GM23338 (cell line): Measurements from ENCODE around the gene CIPC. TPM values are rescaled to one million over a fixed set of nuclear protein-coding genes. Genes with fewer than 3 reads are reported as not detected.

Experiments used
- ATAC-seq: fragments of 200-7000 bp; cut with Tn5 transposase; 3 replicates; pipeline ENCODE4 v1.9.1; 2020
- DNase-seq: peaks from one replicate; pipeline ENCODE4 v3.0.0-alpha.2; 2015; ENCODE audit warnings: low spot score
- H2AFZ ChIP-seq: fragments of 200-600 bp; sonication (generic); 2 replicates; pipeline ENCODE4 v1.8.0; 2016; ENCODE audit warnings: antibody characterized with exemption, mild to moderate bottlenecking, moderate library complexity
- H3F3A ChIP-seq: fragments of 200-600 bp; sonication (generic); replicated peaks from 2 replicates; pipeline ENCODE4 v1.8.0; 2017; ENCODE audit warnings: antibody characterized with exemption, mixed run types, low read depth
- H3K27ac ChIP-seq: fragments of 200-600 bp; sonication (generic); 2 replicates; pipeline ENCODE4 v1.6.1; 2016; ENCODE audit warnings: low read depth
- H3K27me3 ChIP-seq: fragments of 200-600 bp; sonication (generic); 2 replicates; pipeline ENCODE4 v1.8.0; 2016; ENCODE audit warnings: mild to moderate bottlenecking, mixed run types, moderate library complexity; ENCODE audit not compliant: insufficient read depth
- H3K36me3 ChIP-seq: fragments of 200-600 bp; sonication (generic); 2 replicates; pipeline ENCODE4 v1.8.0; 2016; ENCODE audit warnings: mild to moderate bottlenecking; ENCODE audit not compliant: insufficient read depth
- H3K4me1 ChIP-seq: fragments of 200-600 bp; sonication (generic); 2 replicates; pipeline ENCODE4 v1.8.0; 2016; ENCODE audit warnings: mild to moderate bottlenecking, moderate library complexity; ENCODE audit not compliant: insufficient read depth
- H3K4me2 ChIP-seq: fragments of 200-600 bp; sonication (generic); 2 replicates; pipeline ENCODE4 v1.7.1; 2017; ENCODE audit warnings: mixed run types
- H3K4me3 ChIP-seq: fragments of 200-600 bp; sonication (generic); 2 replicates; pipeline ENCODE4 v1.6.1; 2016; ENCODE audit warnings: mixed run types
- H3K79me2 ChIP-seq: fragments of 200-600 bp; sonication (generic); replicated peaks from 2 replicates; pipeline ENCODE4 v1.8.0; 2017; ENCODE audit warnings: mild to moderate bottlenecking; ENCODE audit not compliant: insufficient read depth
- H3K9me2 ChIP-seq: fragments of 200-600 bp; sonication (generic); 2 replicates; pipeline ENCODE4 v1.8.0; 2017; ENCODE audit not compliant: insufficient read depth
- H4K20me1 ChIP-seq: fragments of 200-600 bp; sonication (generic); replicated peaks from 2 replicates; pipeline ENCODE4 v1.8.0; 2017; ENCODE audit warnings: mild to moderate bottlenecking; ENCODE audit not compliant: insufficient read depth
- H3K27ac Mint-ChIP-seq: 2 replicates; pipeline ENCODE4 v1.8.0; 2020; ENCODE audit warnings: inconsistent platforms, mild to moderate bottlenecking, moderate library complexity, mixed read lengths
- H3K27me3 Mint-ChIP-seq: 3 replicates; pipeline ENCODE4 v1.8.0; 2022; ENCODE audit warnings: low read depth, mild to moderate bottlenecking, moderate library complexity, mixed read lengths, inconsistent platforms; ENCODE audit not compliant: insufficient read depth, poor library complexity
- H3K36me3 Mint-ChIP-seq: 3 replicates; pipeline ENCODE4 v1.8.0; 2021; ENCODE audit warnings: low read depth, mild to moderate bottlenecking, inconsistent platforms, moderate library complexity, mixed read lengths
- H3K4me1 Mint-ChIP-seq: 3 replicates; pipeline ENCODE4 v1.8.0; 2020; ENCODE audit warnings: mild to moderate bottlenecking, inconsistent platforms, mixed read lengths
- H3K4me3 Mint-ChIP-seq: 3 replicates; pipeline ENCODE4 v1.8.0; 2021; ENCODE audit warnings: moderate library complexity, mild to moderate bottlenecking, inconsistent platforms, mixed read lengths
- H3K9me3 Mint-ChIP-seq: 3 replicates; pipeline ENCODE4 v1.8.0; 2020; ENCODE audit warnings: moderate library complexity, mild to moderate bottlenecking, inconsistent platforms, mixed read lengths
- EZH2 ChIP-seq: fragments of 200-600 bp; sonication (generic); IDR thresholded peaks from one replicate; pipeline ENCODE4 v1.8.0; 2017; ENCODE audit warnings: antibody characterized with exemption, mild to moderate bottlenecking, low read depth; ENCODE audit not compliant: unreplicated experiment
- NANOG ChIP-seq: IDR thresholded peaks from 2 replicates; pipeline ENCODE4 v1.6.1; 2016; ENCODE audit warnings: antibody characterized with exemption, borderline replicate concordance
- POLR2AphosphoS5 ChIP-seq: IDR thresholded peaks from 2 replicates; pipeline ENCODE4 v1.6.1; 2016; ENCODE audit warnings: antibody characterized with exemption, low read depth
- polyA plus RNA-seq: library from polyadenylated mRNA; unstranded; fragments of >200 nt; fragmentation: Nextera tagmentation; extraction: Ambion mirVana; gene quantifications from 2 replicates; pipeline ENCODE4 v1.2.1, GENCODE V29; 2016
- total RNA-seq: library from RNA; depleted of rRNA; stranded (reverse); fragments of >200 nt; shearing (Covaris generic); gene quantifications from 2 replicates; pipeline ENCODE4 v1.2.3, GENCODE V29; 2014
- TF ChIP-seq, protein P1 (sequence below): IDR thresholded peaks from 2 replicates; pipeline ENCODE4 v1.6.1; 2016; ENCODE audit warnings: antibody characterized with exemption
- TF ChIP-seq, protein P2 (sequence below), 2 experiments: fragments of 200-600 bp in 1 of 2; sonication (generic) in 1 of 2; conservative IDR thresholded peaks; 2 replicates each; pipeline versions ENCODE4 v1.5.1 to v1.6.1; 2016 to 2017; ENCODE audit warnings: antibody characterized with exemption in 2 of 2, low read depth in 2 of 2, mild to moderate bottlenecking in 2 of 2, moderate library complexity in 1 of 2

CIPC gene
- total and polyA plus RNA-seq, 2 experiments from 2014 or later: 8.1 to 36.9 TPM

DNA sequence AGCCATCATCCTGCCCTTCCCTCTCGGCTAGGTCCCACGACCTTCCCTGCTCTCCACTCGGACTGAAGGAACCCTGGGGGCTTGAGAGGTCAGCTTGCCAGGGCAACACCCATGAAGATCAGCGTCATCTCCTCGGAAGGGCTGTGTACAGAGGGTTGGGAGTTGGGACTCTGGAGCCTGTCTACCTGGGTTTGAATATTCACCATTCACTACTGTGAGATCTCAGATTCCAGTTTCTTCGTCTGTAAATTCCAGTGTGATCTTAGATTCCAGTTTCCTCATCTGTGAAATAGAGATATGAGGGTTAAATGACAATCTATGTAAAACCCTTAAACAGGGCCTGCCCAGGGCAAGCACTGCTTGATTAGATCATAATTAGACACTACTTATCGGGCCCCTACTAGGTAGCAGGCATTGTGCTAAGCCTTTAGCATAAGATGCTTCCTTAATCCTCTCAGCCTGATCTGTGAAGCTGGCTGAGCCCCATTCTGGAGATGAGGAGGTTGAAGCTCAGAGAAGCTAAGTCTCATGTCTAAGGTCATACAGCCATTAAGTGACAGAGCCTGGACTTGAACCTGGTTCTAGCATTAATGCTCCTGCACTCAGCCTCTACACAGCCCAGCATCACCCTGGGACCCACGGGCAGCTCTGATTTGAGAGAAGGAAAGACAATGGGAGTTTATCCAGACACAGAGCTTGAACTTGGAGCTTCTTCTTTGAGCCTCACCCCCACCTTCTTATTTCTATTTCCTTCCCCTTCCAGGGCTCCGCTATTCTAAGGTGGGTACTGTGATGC lies 44.1 kb downstream of the CIPC start:
- Mint-ChIP-seq H3K36me3 (peaks cover 19% of the 10 kb centered on the region), H3K4me3 (peak overlapping the region; percentile 93), H3K9me3 (no peaks in the 10 kb centered on the region; the same call in 2 of the 3 replicates), H3K27ac (peak overlapping the region; percentile 90), H3K27me3 (peaks cover 20% of the 10 kb centered on the region), H3K4me1 (peaks cover 61% of the 10 kb centered on the region)
- Histone ChIP-seq H3K79me2 (peaks cover 49% of the 10 kb centered on the region), H2AFZ (peak overlapping the region; percentile 89), H3K27me3 (no peaks in the 10 kb centered on the region), H3K4me3 (peak overlapping the region; percentile 93), H3K4me2 (peak overlapping the region; percentile 91), H3K4me1 (peaks cover 62% of the 10 kb centered on the region), H4K20me1 (peaks cover 19% of the 10 kb centered on the region), H3K36me3 (0 out of 2 replicates have a peak, but pooled peaks cover 6% of the 10 kb centered on the region), H3K27ac (peak overlapping the region; percentile 91), H3F3A (peaks cover 9% of the 10 kb centered on the region), H3K9me2 (no peaks in the 10 kb centered on the region)
- TF ChIP-seq, protein P1, sequence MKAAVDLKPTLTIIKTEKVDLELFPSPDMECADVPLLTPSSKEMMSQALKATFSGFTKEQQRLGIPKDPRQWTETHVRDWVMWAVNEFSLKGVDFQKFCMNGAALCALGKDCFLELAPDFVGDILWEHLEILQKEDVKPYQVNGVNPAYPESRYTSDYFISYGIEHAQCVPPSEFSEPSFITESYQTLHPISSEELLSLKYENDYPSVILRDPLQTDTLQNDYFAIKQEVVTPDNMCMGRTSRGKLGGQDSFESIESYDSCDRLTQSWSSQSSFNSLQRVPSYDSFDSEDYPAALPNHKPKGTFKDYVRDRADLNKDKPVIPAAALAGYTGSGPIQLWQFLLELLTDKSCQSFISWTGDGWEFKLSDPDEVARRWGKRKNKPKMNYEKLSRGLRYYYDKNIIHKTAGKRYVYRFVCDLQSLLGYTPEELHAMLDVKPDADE: no peak
- TF ChIP-seq POLR2AphosphoS5: 0 out of 2 replicates have a peak, but pooled peaks have one; percentile 4
- TF ChIP-seq EZH2: no peak
- DNase-seq: no peak
- no peak for ATAC-seq

DNA sequence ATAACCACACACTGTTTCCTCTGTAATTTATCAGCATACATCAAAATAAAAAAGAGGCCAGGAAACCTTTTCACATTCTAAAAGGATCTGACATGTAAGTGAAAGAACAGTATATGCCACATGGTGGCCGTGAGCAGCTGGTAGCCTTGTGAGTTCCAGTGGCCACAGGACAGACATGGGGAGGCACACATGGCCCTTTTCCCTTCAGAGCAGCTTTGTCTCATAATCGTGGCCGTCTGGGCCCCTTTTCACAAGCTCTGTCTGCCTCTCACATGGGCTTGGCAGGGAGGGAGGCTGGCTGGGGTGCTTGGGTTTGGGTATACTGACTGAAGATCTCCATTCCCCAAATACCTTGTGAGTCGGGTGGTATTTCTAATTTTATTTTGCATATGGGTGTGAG lies 45.0 kb downstream of the CIPC start:
- H3K4me3 Mint-ChIP-seq: peak overlapping the region; percentile 93

More for the DNA sequence above, 45.0 kb downstream of the CIPC start:
- TF ChIP-seq POLR2AphosphoS5 (peak; percentile 65), NANOG (peak; percentile 49; the same call in 1 of the 2 replicates)
- TF ChIP-seq, protein P2, sequence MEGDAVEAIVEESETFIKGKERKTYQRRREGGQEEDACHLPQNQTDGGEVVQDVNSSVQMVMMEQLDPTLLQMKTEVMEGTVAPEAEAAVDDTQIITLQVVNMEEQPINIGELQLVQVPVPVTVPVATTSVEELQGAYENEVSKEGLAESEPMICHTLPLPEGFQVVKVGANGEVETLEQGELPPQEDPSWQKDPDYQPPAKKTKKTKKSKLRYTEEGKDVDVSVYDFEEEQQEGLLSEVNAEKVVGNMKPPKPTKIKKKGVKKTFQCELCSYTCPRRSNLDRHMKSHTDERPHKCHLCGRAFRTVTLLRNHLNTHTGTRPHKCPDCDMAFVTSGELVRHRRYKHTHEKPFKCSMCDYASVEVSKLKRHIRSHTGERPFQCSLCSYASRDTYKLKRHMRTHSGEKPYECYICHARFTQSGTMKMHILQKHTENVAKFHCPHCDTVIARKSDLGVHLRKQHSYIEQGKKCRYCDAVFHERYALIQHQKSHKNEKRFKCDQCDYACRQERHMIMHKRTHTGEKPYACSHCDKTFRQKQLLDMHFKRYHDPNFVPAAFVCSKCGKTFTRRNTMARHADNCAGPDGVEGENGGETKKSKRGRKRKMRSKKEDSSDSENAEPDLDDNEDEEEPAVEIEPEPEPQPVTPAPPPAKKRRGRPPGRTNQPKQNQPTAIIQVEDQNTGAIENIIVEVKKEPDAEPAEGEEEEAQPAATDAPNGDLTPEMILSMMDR (conservative IDR thresholded peaks at IDR 0.05; ENCODE audit: low read depth in 2 of 2): no peak; a peak in 1 of 4 replicates
- no peak overlapping the region; the same call in 1 of the 2 replicates for H2AFZ ChIP-seq
- ATAC-seq (no peak), DNase-seq (no peak)
- peak overlapping the region; percentile 93 for H3K4me3 ChIP-seq
- H3K4me1 ChIP-seq: peaks cover 62% of the 10 kb centered on the region
- peak overlapping the region; percentile 73 for H3K27ac Mint-ChIP-seq
- H3F3A ChIP-seq: peaks cover 9% of the 10 kb centered on the region
- peaks cover 13% of the 10 kb centered on the region for H4K20me1 ChIP-seq
- H3K27me3 ChIP-seq: no peaks in the 10 kb centered on the region
- peaks cover 44% of the 10 kb centered on the region for H3K79me2 ChIP-seq
- H3K9me3 Mint-ChIP-seq: no peaks in the 10 kb centered on the region; the same call in 2 of the 3 replicates
- peak overlapping the region; percentile 91 for H3K27ac ChIP-seq
- H3K4me1 Mint-ChIP-seq: peaks cover 61% of the 10 kb centered on the region
- H3K36me3 ChIP-seq: 0 out of 2 replicates have a peak, but pooled peaks cover under 1% of the 10 kb centered on the region
- H3K36me3 Mint-ChIP-seq: peaks cover 13% of the 10 kb centered on the region
- peaks cover 22% of the 10 kb centered on the region for H3K27me3 Mint-ChIP-seq
- no peaks in the 10 kb centered on the region for H3K9me2 ChIP-seq
- H3K4me2 ChIP-seq: peak overlapping the region; percentile 91
